ENCODE results near the gene CSRP2. TPM values are rescaled to one million over a fixed set of nuclear protein-coding genes. Genes with fewer than 3 reads are reported as not detected.

CSRP2 gene
- total RNA-seq (2014; rRNA removed; shearing (Covaris generic); ENCODE audit: low replicate concordance), result 53.3 and 58.8 TPM in 2 replicates

GRCh38 chr12:76878899-76879709 lies at the start of gene CSRP2:
Gene CSRP2, minus strand, starts transcription at chr12:76879019. Its CDS starts 12,759 bp downstream, at chr12:76866260.
- in situ Hi-C loops (cut with HindIII; ENCODE audit: low pct_unique_long_range_greater_than_20kb, low sequenced_read_pairs), result no loop called here
- DNase-seq (ENCODE audit: low read depth), result peak; percentile 96

GRCh38 chr12:76927170-76927784 lies 48.5 kb upstream of the CSRP2 start:
- in situ Hi-C loops (cut with HindIII; ENCODE audit: low pct_unique_long_range_greater_than_20kb, low sequenced_read_pairs), result no loop called here
- peak; percentile 15 for DNase-seq (ENCODE audit: low read depth)

DNA sequence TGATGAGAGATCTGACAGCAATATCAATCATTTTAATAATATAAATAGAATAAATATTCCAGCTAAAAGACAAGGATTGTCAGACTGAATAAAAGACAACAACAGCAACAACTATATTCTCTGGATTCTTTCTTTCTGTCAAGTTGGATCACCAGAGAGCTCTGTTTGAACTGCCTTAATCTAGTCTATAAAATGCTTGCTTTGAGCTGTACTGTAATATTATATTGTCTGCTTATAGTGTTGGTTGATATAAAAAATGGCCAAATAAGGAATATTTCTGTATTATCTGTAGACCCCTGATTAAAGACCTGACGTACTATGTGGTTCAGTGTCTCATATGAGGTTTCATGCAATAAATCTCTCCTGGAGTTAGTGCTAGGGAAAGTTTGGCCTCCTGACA lies 46.3 kb upstream of the CSRP2 start:
- in situ Hi-C loops (cut with HindIII; ENCODE audit: low pct_unique_long_range_greater_than_20kb, low sequenced_read_pairs), result no loop called here
- no peak for DNase-seq (ENCODE audit: low read depth)

GRCh38 chr12:76922866-76923265 lies 44.0 kb upstream of the CSRP2 start:
- in situ Hi-C loops (cut with HindIII; ENCODE audit: low pct_unique_long_range_greater_than_20kb, low sequenced_read_pairs), result no loop called here
- DNase-seq (ENCODE audit: low read depth), result no peak

DNA sequence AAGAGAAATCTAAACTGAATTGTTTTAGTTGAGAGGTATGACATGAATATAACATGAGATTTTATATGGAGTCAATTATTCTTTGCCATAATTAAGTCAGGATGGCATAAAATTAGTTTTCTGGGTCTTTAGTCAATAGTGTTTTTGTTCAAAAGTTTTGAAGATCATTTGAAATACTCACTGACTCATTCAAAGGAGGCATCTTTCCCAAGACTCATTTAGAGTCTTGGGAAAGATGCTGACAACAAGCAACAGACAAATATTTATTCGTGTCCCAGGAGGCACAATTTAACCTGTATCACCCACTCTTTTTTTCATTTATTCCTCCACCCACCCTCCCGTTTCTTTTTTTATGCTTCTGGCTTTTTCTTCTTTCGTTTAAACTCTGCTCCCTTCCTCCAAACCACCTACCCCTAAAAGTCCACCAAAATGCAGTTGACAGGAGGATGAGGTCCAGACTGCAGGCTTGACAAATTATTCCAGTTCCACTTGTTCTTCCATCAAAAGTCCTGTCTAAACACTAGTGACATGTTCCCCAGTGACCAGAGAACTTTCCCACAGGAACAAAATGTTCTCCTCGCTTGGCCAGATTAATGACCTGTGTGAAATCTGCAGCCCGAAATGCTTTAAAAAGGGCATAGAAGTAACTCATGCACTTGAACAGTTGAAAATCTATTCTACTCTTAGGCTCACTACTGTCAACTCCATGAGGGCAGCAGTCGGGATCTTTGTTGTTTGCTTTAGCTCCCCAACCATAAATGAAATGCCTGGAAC lies 43.3 kb upstream of the CSRP2 start:
- DNase-seq (ENCODE audit: low read depth), result no peak
- in situ Hi-C loops (cut with HindIII; ENCODE audit: low pct_unique_long_range_greater_than_20kb, low sequenced_read_pairs), result no loop called here

GRCh38 chr12:76921100-76921471 lies 42.3 kb upstream of the CSRP2 start:
- no peak for DNase-seq (ENCODE audit: low read depth)
- in situ Hi-C loops (cut with HindIII; ENCODE audit: low pct_unique_long_range_greater_than_20kb, low sequenced_read_pairs), result no loop called here

DNA sequence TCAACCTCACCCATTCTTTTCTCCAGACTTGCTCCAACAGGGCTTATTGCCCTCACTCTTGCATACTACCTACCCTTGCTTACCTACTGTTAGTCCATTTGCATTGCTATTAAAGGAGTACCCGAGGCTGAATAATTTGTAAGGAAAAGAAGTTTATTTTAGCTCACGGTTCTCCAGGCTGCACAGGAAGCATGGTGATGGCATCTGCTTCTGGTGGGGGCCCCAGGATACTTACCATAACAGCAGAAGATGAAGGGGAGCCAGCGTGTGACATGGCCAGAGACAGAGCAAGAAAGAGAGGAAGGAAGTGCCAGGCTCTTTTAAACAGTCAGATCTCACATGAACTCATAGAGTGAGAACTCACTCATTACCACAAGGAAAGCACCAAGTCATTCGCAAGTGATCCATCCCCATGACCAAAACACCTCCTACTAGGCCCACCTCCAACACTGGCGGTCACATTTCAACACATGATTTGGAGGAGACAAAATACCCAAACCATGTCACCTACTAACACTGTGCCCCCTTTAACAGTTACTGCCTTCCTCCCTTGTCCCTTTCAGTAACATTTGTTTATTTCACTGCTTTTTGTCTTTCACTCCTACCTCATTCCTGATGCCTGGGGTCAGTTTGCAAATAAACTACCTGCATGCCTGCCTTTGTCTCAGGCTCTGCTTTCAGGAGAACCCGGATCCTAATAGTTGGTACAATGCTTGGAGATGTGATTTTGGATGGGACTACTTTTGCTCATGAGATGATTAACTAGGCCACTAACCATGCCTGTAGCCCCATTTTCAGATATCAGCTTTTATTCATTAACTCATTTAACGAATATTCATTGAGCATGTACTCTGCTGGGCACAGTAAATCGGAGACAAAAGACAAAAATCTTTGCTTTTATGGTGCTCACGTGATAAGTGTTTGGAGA lies 41.6 kb upstream of the CSRP2 start:
- DNase-seq (ENCODE audit: low read depth), result no peak
- in situ Hi-C loops (cut with HindIII; ENCODE audit: low pct_unique_long_range_greater_than_20kb, low sequenced_read_pairs), result no loop called here

- in situ Hi-C loops (cut with HindIII; ENCODE audit: low pct_unique_long_range_greater_than_20kb, low sequenced_read_pairs), result no loop called here
- DNase-seq (ENCODE audit: low read depth), result no peak
Observed at GRCh38 chr12:76919383-76920171, 40.8 kb upstream of the CSRP2 start.

DNA sequence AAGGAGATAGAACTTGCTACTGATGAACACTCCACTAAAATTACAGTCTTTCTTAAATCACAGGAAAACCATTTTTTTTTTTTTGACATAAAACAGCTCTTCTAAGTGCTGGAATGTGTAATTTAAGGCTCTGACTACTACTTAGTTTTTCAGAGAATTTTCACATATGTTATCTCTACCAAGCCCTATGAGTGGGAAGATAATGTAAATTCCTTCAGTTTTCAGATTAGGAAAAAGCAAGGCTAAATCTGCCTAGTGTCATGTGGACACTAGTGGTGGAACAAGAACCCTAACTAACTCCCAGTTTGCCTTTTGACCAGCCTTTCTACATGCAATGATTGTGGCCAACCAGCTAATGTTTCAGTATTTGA lies 37.3 kb upstream of the CSRP2 start:
- in situ Hi-C loops (cut with HindIII; ENCODE audit: low pct_unique_long_range_greater_than_20kb, low sequenced_read_pairs), result no loop called here
- DNase-seq (ENCODE audit: low read depth), result no peak

GRCh38 chr12:76915361-76916169 lies 36.7 kb upstream of the CSRP2 start:
- no peak for DNase-seq (ENCODE audit: low read depth)

GRCh38 chr12:76914102-76914859 lies 35.5 kb upstream of the CSRP2 start:
- no peak for DNase-seq (ENCODE audit: low read depth)
- in situ Hi-C loops (cut with HindIII; ENCODE audit: low pct_unique_long_range_greater_than_20kb, low sequenced_read_pairs), result no loop called here

More at GRCh38 chr12:76915361-76916169, 36.7 kb upstream of the CSRP2 start:
- in situ Hi-C loops (cut with HindIII; ENCODE audit: low pct_unique_long_range_greater_than_20kb, low sequenced_read_pairs), result no loop called here

DNA sequence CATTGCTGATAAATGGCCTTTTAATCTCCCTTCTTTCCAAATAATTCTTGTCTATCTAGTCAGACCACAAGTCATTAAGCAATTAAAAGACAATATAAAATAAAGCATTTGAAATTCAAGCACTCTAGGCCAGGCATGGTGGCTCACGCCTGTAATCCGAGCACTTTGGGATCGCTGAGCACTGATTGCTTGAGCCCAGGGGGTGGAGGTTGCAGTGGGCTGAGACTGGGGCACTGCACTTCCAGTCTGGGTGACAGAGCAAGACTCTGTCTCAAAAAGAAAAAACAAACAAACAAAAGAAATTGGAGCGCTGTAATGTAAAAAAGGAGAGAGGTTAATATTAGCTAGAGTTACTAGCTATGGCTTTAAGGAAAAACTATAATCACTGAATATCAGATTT lies 30.5 kb upstream of the CSRP2 start:
- in situ Hi-C loops (cut with HindIII; ENCODE audit: low pct_unique_long_range_greater_than_20kb, low sequenced_read_pairs), result no loop called here

GRCh38 chr12:76908303-76909017 lies 29.6 kb upstream of the CSRP2 start:
- in situ Hi-C loops (cut with HindIII; ENCODE audit: low pct_unique_long_range_greater_than_20kb, low sequenced_read_pairs), result no loop called here
- DNase-seq (ENCODE audit: low read depth), result no peak

More for the DNA sequence above, 30.5 kb upstream of the CSRP2 start:
- no peak for DNase-seq (ENCODE audit: low read depth)

DNA sequence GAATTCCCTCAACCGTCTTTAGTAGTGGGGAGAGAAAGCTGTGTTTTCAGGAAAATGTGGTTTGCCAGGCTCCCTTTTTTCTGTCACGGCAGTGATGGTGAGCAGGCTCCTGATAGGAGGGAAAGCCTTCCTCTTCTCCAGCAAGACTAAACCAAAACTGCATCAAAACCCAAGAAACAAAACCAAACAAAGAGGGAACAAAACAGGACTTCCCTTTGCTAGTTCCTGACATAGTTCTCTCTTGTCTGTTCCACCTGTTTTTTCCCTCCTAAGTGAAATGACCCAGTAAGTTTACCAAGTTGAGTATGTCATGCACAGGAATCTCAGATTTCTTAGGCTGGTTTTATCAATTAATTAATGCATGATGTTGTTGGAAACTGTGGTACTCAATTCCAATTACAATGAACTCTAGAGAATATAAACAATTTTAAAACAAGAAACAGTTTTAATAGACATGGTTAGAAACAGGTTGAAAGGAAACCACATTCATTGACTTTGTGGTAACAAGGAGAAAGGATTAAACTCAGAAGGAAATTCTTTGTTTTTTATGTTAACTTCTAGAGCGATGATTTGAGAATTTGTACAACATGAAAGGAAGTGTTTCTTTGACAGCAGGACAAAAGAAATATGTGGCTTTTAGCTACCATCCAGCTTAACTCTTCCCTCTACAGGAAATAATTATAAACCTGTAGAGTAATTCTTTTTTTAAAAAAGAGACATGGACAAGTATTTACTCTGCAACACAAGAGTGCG lies 23.0 kb upstream of the CSRP2 start:
- in situ Hi-C loops (cut with HindIII; ENCODE audit: low pct_unique_long_range_greater_than_20kb, low sequenced_read_pairs), result no loop called here
- no peak for DNase-seq (ENCODE audit: low read depth)

- in situ Hi-C loops (cut with HindIII; ENCODE audit: low pct_unique_long_range_greater_than_20kb, low sequenced_read_pairs), result no loop called here
- DNase-seq (ENCODE audit: low read depth), result no peak
Observed at GRCh38 chr12:76899522-76899921, 20.7 kb upstream of the CSRP2 start.
